COLO668 (cell line): ENCODE results near the gene PEX14.
A peak's percentile ranks its signal among the peaks of the same experiment; 100 is the strongest.

ENCODE experiments used
- DNase-seq: peaks from one replicate; lab custom pipeline; 2025; ENCODE audit not compliant: unreplicated experiment; lab: John Stamatoyannopoulos, UW

Gene PEX14

GRCh38 chr1:10515976-10516750 lies 41.4 kb downstream of the PEX14 start:
- DNase-seq: no peak

- no peak for DNase-seq
These were observed 42.4 kb downstream of the PEX14 start for GRCh38 chr1:10516925-10517676.

- no peak for DNase-seq
These were observed 42.9 kb downstream of the PEX14 start for GRCh38 chr1:10517677-10517982.

GRCh38 chr1:10519016-10519417 lies 44.3 kb downstream of the PEX14 start:
- DNase-seq: peak; percentile 73

- no peak for DNase-seq
These were observed 45.7 kb downstream of the PEX14 start for GRCh38 chr1:10520497-10520896.

GRCh38 chr1:10520952-10521351 lies 46.2 kb downstream of the PEX14 start:
- DNase-seq: no peak

GRCh38 chr1:10521537-10522157 lies 46.9 kb downstream of the PEX14 start:
- DNase-seq: no peak

GRCh38 chr1:10522322-10522860 lies 47.6 kb downstream of the PEX14 start:
- DNase-seq: no peak

GRCh38 chr1:10525208-10525607 lies 50.5 kb downstream of the PEX14 start:
- DNase-seq: no peak

- DNase-seq: no peak
These were observed 53.6 kb downstream of the PEX14 start for GRCh38 chr1:10528066-10529014.

GRCh38 chr1:10529091-10529490 lies 54.3 kb downstream of the PEX14 start:
- no peak for DNase-seq

GRCh38 chr1:10529765-10530164 lies 55.0 kb downstream of the PEX14 start:
- DNase-seq: no peak

- peak; percentile 27 for DNase-seq
These were observed 55.6 kb downstream of the PEX14 start for GRCh38 chr1:10530281-10530740.

- DNase-seq: no peak
These were observed 56.2 kb downstream of the PEX14 start for GRCh38 chr1:10530756-10531495.

- no peak for DNase-seq
These were observed 57.6 kb downstream of the PEX14 start for GRCh38 chr1:10532362-10532761.

GRCh38 chr1:10534519-10534918 lies 59.8 kb downstream of the PEX14 start:
- DNase-seq: no peak

GRCh38 chr1:10536133-10536770 lies 61.5 kb downstream of the PEX14 start:
- DNase-seq: no peak

GRCh38 chr1:10537082-10537766 lies 62.5 kb downstream of the PEX14 start:
- peak; percentile 64 for DNase-seq
